Esophagus mucosa (tissue), 1 donor: Measurements from ENCODE around the gene PCGF3. TPM values are rescaled to one million over a fixed set of nuclear protein-coding genes. Genes with fewer than 3 reads are reported as not detected.
"Not testable (repeated sequence)": the region's sequence is repeated elsewhere in the genome, so short reads cannot be mapped to it uniquely, and the experiment has no call there.

Experiments used
- ATAC-seq: fragments of 200-7000 bp; cut with Tn5 transposase; one replicate; pipeline ENCODE4 v1.9.1; 2020
- total RNA-seq: library from RNA; stranded (reverse); gene quantifications from one replicate; pipeline ENCODE4 v1.2.4, GENCODE V29; 2023
- donor health status: DM: yes; HTN: yes; CAD: no.

The PCGF3 gene
- total RNA-seq, 1 donor from 2014 or later: 30.5 TPM

- no peak for ATAC-seq
Measured at GRCh38 chr4:683247-683897, 22.3 kb upstream of the PCGF3 start.

- peak; percentile 7 for ATAC-seq
Measured at GRCh38 chr4:683982-684622, 21.5 kb upstream of the PCGF3 start.

- ATAC-seq: no peak
Measured at GRCh38 chr4:684623-685327, 20.9 kb upstream of the PCGF3 start.

- ATAC-seq: no peak
Measured at GRCh38 chr4:685679-686412, 19.8 kb upstream of the PCGF3 start.

- no peak for ATAC-seq
Measured at GRCh38 chr4:686413-687040, 19.1 kb upstream of the PCGF3 start.

GRCh38 chr4:687048-687970 is 18.3 kb upstream of the PCGF3 start:
- ATAC-seq: peak; percentile 72

GRCh38 chr4:687971-688853 is 17.4 kb upstream of the PCGF3 start:
- ATAC-seq: peak; percentile 4

GRCh38 chr4:688854-689681 is 16.6 kb upstream of the PCGF3 start, which contains the start of gene SLC49A3:
Gene SLC49A3 (minus strand): TSS chr4:689151. CDS start chr4:689127, 24 bp downstream.
- no peak for ATAC-seq

GRCh38 chr4:689723-690122 is 15.9 kb upstream of the PCGF3 start:
- ATAC-seq: no peak

- peak; percentile 7 for ATAC-seq
Measured at GRCh38 chr4:692771-693554, 12.7 kb upstream of the PCGF3 start.

GRCh38 chr4:694341-694940 is 11.2 kb upstream of the PCGF3 start:
- not testable (repeated sequence) for ATAC-seq

- no peak for ATAC-seq
Measured at GRCh38 chr4:699816-700580, 5.6 kb upstream of the PCGF3 start.

- ATAC-seq: no peak
Measured at GRCh38 chr4:700587-701264, 4.9 kb upstream of the PCGF3 start.

- no peak for ATAC-seq
Measured at GRCh38 chr4:702618-703048, 3.0 kb upstream of the PCGF3 start.

- no peak for ATAC-seq
Measured at GRCh38 chr4:703336-704197, 2.1 kb upstream of the PCGF3 start.
